Measurements from ENCODE around the gene SNPH.

Gene SNPH

GRCh38 chr20:1263853-1264252 is 2.2 kb upstream of the SNPH start:
- Histone ChIP-seq H3K4me1 (ENCODE audit: control insufficient read depth in 2 of 2, insufficient read depth in 1 of 2, low read depth in 1 of 2, low read length in 2 of 2) (peaks cover 4 to 5% of the 10 kb centered on the region in 2 donors), H3K9ac (ENCODE audit: low read depth, low read length, poor library complexity) (no peak overlapping the region), H3K4ac (ENCODE audit: low read length) (no peak overlapping the region), H4K8ac (ENCODE audit: low read depth, low read length) (no peak overlapping the region), H2BK120ac (ENCODE audit: low read depth, low read length) (no peak overlapping the region), H2AK5ac (ENCODE audit: low read depth, low read length) (no peak overlapping the region), H3K36me3 (replicated peaks in 1 of 2; ENCODE audit: control insufficient read depth in 2 of 2, insufficient read depth in 2 of 2, low read length in 2 of 2) (no peaks in the 10 kb centered on the region), H3K9me3 (replicated peaks in 1 of 2; ENCODE audit: control insufficient read depth in 2 of 2, insufficient read depth in 1 of 2, low read depth in 1 of 2, low read length in 2 of 2) (no peaks in the 10 kb centered on the region), H2BK15ac (ENCODE audit: low read length) (no peak overlapping the region), H3K4me2 (ENCODE audit: insufficient read depth, low read length, poor library complexity, severe bottlenecking) (no peak overlapping the region), H4K91ac (ENCODE audit: low read depth, low read length, poor library complexity) (no peak overlapping the region), H3K14ac (ENCODE audit: low read length) (no peak overlapping the region), H3K27me3 (ENCODE audit: control insufficient read depth in 3 of 3, insufficient read depth in 3 of 3, low read depth in 1 of 3, low read length in 3 of 3) (peaks cover 0 to 68% (median 11%) of the 10 kb centered on the region in 3 experiments), H3K4me3 (ENCODE audit: low read length in 2 of 2) (no peak overlapping the region), H2BK12ac (ENCODE audit: low read length) (no peak overlapping the region), H3K79me1 (ENCODE audit: low read depth, low read length) (no peaks in the 10 kb centered on the region), H2BK5ac (ENCODE audit: low read length) (no peak overlapping the region), H3K23ac (ENCODE audit: low read depth, low read length, poor library complexity) (no peak overlapping the region), H3K27ac (replicated peaks; ENCODE audit: low read length) (no peak overlapping the region), H2AFZ (ENCODE audit: low read length) (no peak overlapping the region), H3K18ac (ENCODE audit: low read length) (no peak overlapping the region)
- no peak for DNase-seq (ENCODE audit: low spot score)
- no CpG with 5 or more reads among the region's 1 CpG for WGBS, 2 donors (ENCODE audit: extremely low coverage in 2 of 2, insufficient read length in 2 of 2, insufficient replicate concordance in 1 of 2)

GRCh38 chr20:1264727-1265126 is 1.4 kb upstream of the SNPH start:
- H3K79me1 ChIP-seq (ENCODE audit: low read depth, low read length), result no peaks in the 10 kb centered on the region
- no peak overlapping the region for H3K9ac ChIP-seq (ENCODE audit: low read depth, low read length, poor library complexity)
- no peak overlapping the region for H3K18ac ChIP-seq (ENCODE audit: low read length)
- H2BK12ac ChIP-seq (ENCODE audit: low read length), result no peak overlapping the region
- H3K23ac ChIP-seq (ENCODE audit: low read depth, low read length, poor library complexity), result no peak overlapping the region
- H3K9me3 ChIP-seq (replicated peaks in 1 of 2; ENCODE audit: control insufficient read depth in 2 of 2, insufficient read depth in 1 of 2, low read depth in 1 of 2, low read length in 2 of 2), result no peaks in the 10 kb centered on the region
- no peaks in the 10 kb centered on the region for H3K36me3 ChIP-seq (replicated peaks in 1 of 2; ENCODE audit: control insufficient read depth in 2 of 2, insufficient read depth in 2 of 2, low read length in 2 of 2)
- no peak overlapping the region for H3K4me2 ChIP-seq (ENCODE audit: insufficient read depth, low read length, poor library complexity, severe bottlenecking)
- no peak for DNase-seq (ENCODE audit: low spot score)
- no peak overlapping the region for H3K4ac ChIP-seq (ENCODE audit: low read length)
- no peak overlapping the region for H2BK120ac ChIP-seq (ENCODE audit: low read depth, low read length)
- no peak overlapping the region for H2AK5ac ChIP-seq (ENCODE audit: low read depth, low read length)
- H3K27me3 ChIP-seq (ENCODE audit: control insufficient read depth in 3 of 3, insufficient read depth in 3 of 3, low read depth in 1 of 3, low read length in 3 of 3), result peaks cover 0 to 76% (median 11%) of the 10 kb centered on the region in 3 experiments
- H2AFZ ChIP-seq (ENCODE audit: low read length), result no peak overlapping the region
- H3K14ac ChIP-seq (ENCODE audit: low read length), result no peak overlapping the region
- no peak overlapping the region for H4K91ac ChIP-seq (ENCODE audit: low read depth, low read length, poor library complexity)
- H3K4me1 ChIP-seq (ENCODE audit: control insufficient read depth in 2 of 2, insufficient read depth in 1 of 2, low read depth in 1 of 2, low read length in 2 of 2), result peaks cover 4 to 5% of the 10 kb centered on the region in 2 donors
- no peak overlapping the region for H3K27ac ChIP-seq (replicated peaks; ENCODE audit: low read length)
- H2BK15ac ChIP-seq (ENCODE audit: low read length), result no peak overlapping the region
- H4K8ac ChIP-seq (ENCODE audit: low read depth, low read length), result no peak overlapping the region
- H2BK5ac ChIP-seq (ENCODE audit: low read length), result no peak overlapping the region
- H3K4me3 ChIP-seq (ENCODE audit: low read length in 2 of 2), result no peak overlapping the region
- no CpG with 5 or more reads among the region's 2 CpGs for WGBS, 2 donors (ENCODE audit: extremely low coverage in 2 of 2, insufficient read length in 2 of 2, insufficient replicate concordance in 1 of 2)

- Histone ChIP-seq H2BK15ac (ENCODE audit: low read length) (no peak overlapping the region), H3K4ac (ENCODE audit: low read length) (no peak overlapping the region), H3K9me3 (replicated peaks in 1 of 2; ENCODE audit: control insufficient read depth in 2 of 2, insufficient read depth in 1 of 2, low read depth in 1 of 2, low read length in 2 of 2) (no peaks in the 10 kb centered on the region), H3K27me3 (ENCODE audit: control insufficient read depth in 3 of 3, insufficient read depth in 3 of 3, low read depth in 1 of 3, low read length in 3 of 3) (peaks cover 0 to 75% (median 11%) of the 10 kb centered on the region in 3 experiments), H2BK5ac (ENCODE audit: low read length) (no peak overlapping the region), H2BK12ac (ENCODE audit: low read length) (no peak overlapping the region), H4K8ac (ENCODE audit: low read depth, low read length) (no peak overlapping the region), H4K91ac (ENCODE audit: low read depth, low read length, poor library complexity) (no peak overlapping the region), H2AFZ (ENCODE audit: low read length) (no peak overlapping the region), H3K9ac (ENCODE audit: low read depth, low read length, poor library complexity) (no peak overlapping the region), H2BK120ac (ENCODE audit: low read depth, low read length) (no peak overlapping the region), H3K14ac (ENCODE audit: low read length) (no peak overlapping the region), H3K23ac (ENCODE audit: low read depth, low read length, poor library complexity) (no peak overlapping the region), H3K4me1 (ENCODE audit: control insufficient read depth in 2 of 2, insufficient read depth in 1 of 2, low read depth in 1 of 2, low read length in 2 of 2) (peaks cover 4 to 5% of the 10 kb centered on the region in 2 donors), H3K36me3 (replicated peaks in 1 of 2; ENCODE audit: control insufficient read depth in 2 of 2, insufficient read depth in 2 of 2, low read length in 2 of 2) (no peaks in the 10 kb centered on the region), H3K4me2 (ENCODE audit: insufficient read depth, low read length, poor library complexity, severe bottlenecking) (no peak overlapping the region), H3K79me1 (ENCODE audit: low read depth, low read length) (no peaks in the 10 kb centered on the region), H3K18ac (ENCODE audit: low read length) (no peak overlapping the region), H3K27ac (replicated peaks; ENCODE audit: low read length) (no peak overlapping the region), H3K4me3 (ENCODE audit: low read length in 2 of 2) (no peak overlapping the region), H2AK5ac (ENCODE audit: low read depth, low read length) (no peak overlapping the region)
- no peak for DNase-seq (ENCODE audit: low spot score)
- no CpG with 5 or more reads among the region's 4 CpGs for WGBS, 2 donors (ENCODE audit: extremely low coverage in 2 of 2, insufficient read length in 2 of 2, insufficient replicate concordance in 1 of 2)
Measured at GRCh38 chr20:1265226-1265915, 723 bp upstream of the SNPH start.

- peak overlapping the region; percentile 98 for H2AFZ ChIP-seq (ENCODE audit: low read length)
- H2BK12ac ChIP-seq (ENCODE audit: low read length), result no peak overlapping the region
- no peak overlapping the region for H2BK5ac ChIP-seq (ENCODE audit: low read length)
- no peak overlapping the region for H2BK15ac ChIP-seq (ENCODE audit: low read length)
- H4K91ac ChIP-seq (ENCODE audit: low read depth, low read length, poor library complexity), result no peak overlapping the region
- H3K23ac ChIP-seq (ENCODE audit: low read depth, low read length, poor library complexity), result no peak overlapping the region
- H2BK120ac ChIP-seq (ENCODE audit: low read depth, low read length), result no peak overlapping the region
- no peaks in the 10 kb centered on the region for H3K36me3 ChIP-seq (replicated peaks in 1 of 2; ENCODE audit: control insufficient read depth in 2 of 2, insufficient read depth in 2 of 2, low read length in 2 of 2)
- no CpG with 5 or more reads among the region's 10 CpGs for WGBS, 2 donors (ENCODE audit: extremely low coverage in 2 of 2, insufficient read length in 2 of 2, insufficient replicate concordance in 1 of 2)
- no peak overlapping the region for H3K9ac ChIP-seq (ENCODE audit: low read depth, low read length, poor library complexity)
- no peak overlapping the region for H3K27ac ChIP-seq (replicated peaks; ENCODE audit: low read length)
- peak overlapping the region; percentile 73 for H3K4me2 ChIP-seq (ENCODE audit: insufficient read depth, low read length, poor library complexity, severe bottlenecking)
- no peak overlapping the region for H4K8ac ChIP-seq (ENCODE audit: low read depth, low read length)
- H3K9me3 ChIP-seq (replicated peaks in 1 of 2; ENCODE audit: control insufficient read depth in 2 of 2, insufficient read depth in 1 of 2, low read depth in 1 of 2, low read length in 2 of 2), result no peaks in the 10 kb centered on the region
- H3K27me3 ChIP-seq (ENCODE audit: control insufficient read depth in 3 of 3, insufficient read depth in 3 of 3, low read depth in 1 of 3, low read length in 3 of 3), result peaks cover 0 to 71% (median 11%) of the 10 kb centered on the region in 3 experiments
- H3K79me1 ChIP-seq (ENCODE audit: low read depth, low read length), result no peaks in the 10 kb centered on the region
- no peak overlapping the region for H3K4ac ChIP-seq (ENCODE audit: low read length)
- H3K4me3 ChIP-seq (ENCODE audit: low read length in 2 of 2), result peak overlapping the region; percentile 46 to 81
- no peak overlapping the region for H2AK5ac ChIP-seq (ENCODE audit: low read depth, low read length)
- DNase-seq (ENCODE audit: low spot score), result no peak
- no peak overlapping the region for H3K14ac ChIP-seq (ENCODE audit: low read length)
- peaks cover 4 to 5% of the 10 kb centered on the region in 2 donors for H3K4me1 ChIP-seq (ENCODE audit: control insufficient read depth in 2 of 2, insufficient read depth in 1 of 2, low read depth in 1 of 2, low read length in 2 of 2)
- H3K18ac ChIP-seq (ENCODE audit: low read length), result no peak overlapping the region
Measured at GRCh38 chr20:1265916-1266166, 253 bp upstream of the SNPH start.
